Measurements from ENCODE around the gene SLC6A6.

GRCh38 chr3:14461006-14461747 is 58.8 kb downstream of the SLC6A6 start:
- TF ChIP-seq CTCF (conservative IDR thresholded peaks at IDR 0.05; ENCODE audit: low read depth in 2 of 2) = no peak
- TF ChIP-seq EZH2 (IDR thresholded peaks at IDR 0.05; ENCODE audit: low read depth, unreplicated experiment) = no peak
- no peak for TF ChIP-seq REST (IDR thresholded peaks at IDR 0.05; ENCODE audit: unreplicated experiment)
- no peak for TF ChIP-seq STAT1 (IDR thresholded peaks at IDR 0.05; ENCODE audit: unreplicated experiment)
- no peak for TF ChIP-seq POLR2AphosphoS5 (IDR thresholded peaks at IDR 0.05; ENCODE audit: low read depth)

Data from GM23338 (cell line).